DMS79 treated with DMSO at 0.1 percent for 48 hours (cell line): Measurements from ENCODE around the gene RPLP1.

Experiments used
- DNase-seq: peaks from one replicate; lab custom pipeline; 2025; lab: John Stamatoyannopoulos, UW

Gene RPLP1

DNA sequence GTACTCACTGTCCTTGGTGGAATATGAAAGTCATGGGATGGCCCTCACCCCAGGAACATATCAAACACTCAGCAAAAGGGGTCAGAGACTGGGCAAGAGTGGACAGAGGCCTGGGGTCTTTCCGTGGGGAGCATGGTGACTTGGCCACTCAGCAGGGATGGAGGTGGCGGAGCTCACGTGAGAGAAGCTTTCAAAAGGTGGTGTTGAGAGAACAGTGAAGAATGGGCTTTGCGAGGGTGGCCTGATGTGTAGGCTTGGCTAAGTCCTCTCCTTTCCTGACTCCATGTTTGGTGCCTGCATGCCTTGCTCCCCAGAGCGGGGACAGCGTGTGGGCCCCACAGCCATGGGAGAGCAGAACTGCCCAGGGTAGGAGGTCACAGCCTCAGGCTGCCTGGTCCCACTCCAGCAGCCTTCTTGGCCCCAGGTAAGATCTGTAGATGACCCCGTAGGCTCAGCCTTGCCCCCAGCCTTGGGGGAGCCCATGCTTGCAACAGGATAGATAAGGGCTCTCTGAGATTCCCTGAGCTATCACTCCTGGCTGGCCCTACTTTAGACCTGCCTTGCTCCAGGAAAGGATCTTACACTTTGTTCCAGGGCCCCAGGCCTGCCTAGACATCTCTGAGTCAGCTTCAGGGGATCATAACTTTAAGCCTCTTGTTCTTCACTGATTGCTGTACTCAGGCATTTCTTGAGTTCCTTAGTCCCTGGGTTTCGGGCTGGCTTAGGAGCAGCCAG lies 17.0 kb downstream of the RPLP1 start:
- no peak for DNase-seq

DNA sequence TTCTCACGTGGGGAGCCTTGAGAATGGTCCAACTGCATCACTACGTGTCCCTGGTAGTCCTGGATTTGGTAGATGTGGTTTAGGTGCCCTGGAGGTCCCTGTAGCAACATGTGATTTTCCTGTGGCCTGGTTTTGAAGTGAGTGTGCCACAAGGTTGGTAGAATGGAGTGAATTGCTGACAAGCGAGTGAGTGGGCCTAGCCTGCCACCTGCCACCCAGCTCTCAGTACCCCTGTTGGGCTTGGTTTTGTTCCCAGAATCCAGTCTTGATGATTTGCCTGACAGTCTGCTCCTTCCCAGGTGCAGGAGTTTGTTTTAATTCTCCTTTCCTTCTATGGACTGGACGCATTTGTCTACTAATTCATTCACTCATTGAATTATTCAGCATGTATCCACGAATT lies 19.4 kb downstream of the RPLP1 start:
- no peak for DNase-seq

- DNase-seq, result no peak
These were observed 19.9 kb downstream of the RPLP1 start for GRCh38 chr15:69472562-69472961.

- no peak for DNase-seq
These were observed 21.7 kb downstream of the RPLP1 start for GRCh38 chr15:69474291-69474690.

DNA sequence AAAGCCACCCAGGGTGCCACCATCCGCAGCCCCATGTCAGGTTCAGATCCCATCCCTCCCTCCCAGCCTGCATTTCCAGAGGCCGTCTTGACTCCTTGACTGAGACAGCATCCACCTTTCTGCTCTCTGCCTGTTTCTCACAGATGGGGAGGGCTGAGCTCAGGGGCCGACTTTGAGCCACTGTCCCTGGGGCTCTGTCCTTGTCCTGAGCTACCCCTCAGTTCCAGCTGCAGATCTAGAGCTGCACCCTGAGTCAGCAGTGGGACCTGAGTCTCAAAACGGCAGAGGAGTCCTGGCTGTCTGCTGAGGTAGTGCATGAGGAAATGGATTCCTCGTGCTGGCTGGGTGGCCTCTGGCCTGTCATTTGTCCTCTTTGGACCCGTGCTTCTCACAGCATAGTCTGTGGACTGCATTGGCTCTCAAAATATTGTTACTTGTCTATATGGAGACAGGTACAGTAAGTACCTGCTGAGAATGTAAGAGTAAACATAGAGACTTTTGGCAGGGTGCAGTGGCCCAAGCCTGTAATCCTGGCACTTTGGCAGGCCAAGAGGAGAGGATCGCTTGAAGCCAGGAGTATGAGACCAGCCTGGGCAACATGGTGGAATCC lies 22.3 kb downstream of the RPLP1 start:
- no peak for DNase-seq

GRCh38 chr15:69475769-69476358 lies 23.2 kb downstream of the RPLP1 start:
- peak; percentile 53 for DNase-seq

- DNase-seq, result no peak
These were observed 24.3 kb downstream of the RPLP1 start for GRCh38 chr15:69476704-69477473.

DNA sequence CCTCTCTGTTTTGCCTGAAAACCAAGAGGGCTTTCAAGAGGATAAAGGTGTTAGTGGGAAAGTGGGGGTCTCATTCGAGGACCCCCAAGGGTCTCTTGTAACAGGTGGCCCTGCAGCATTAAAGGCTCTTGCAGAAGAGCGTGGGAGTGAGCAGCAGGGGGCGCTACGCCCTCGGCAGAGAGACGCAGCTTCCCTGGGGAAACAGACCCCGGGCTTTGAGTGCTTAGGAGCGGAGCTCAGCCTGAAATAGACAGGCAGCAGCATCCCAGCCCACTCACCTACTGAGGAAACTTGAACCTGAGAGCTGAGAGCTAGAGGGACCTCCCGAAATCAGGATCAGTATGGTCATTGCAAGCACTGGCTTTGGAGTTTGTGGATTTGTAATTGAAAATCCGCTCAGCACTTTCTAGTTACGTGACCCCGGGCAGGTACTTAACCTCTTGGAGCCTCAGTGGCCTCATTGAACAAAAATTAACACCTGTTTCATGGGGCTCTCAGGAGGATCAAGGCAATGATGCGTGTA lies 25.7 kb downstream of the RPLP1 start:
- peak; percentile 46 for DNase-seq

GRCh38 chr15:69479081-69479480 lies 26.5 kb downstream of the RPLP1 start:
- no peak for DNase-seq

DNA sequence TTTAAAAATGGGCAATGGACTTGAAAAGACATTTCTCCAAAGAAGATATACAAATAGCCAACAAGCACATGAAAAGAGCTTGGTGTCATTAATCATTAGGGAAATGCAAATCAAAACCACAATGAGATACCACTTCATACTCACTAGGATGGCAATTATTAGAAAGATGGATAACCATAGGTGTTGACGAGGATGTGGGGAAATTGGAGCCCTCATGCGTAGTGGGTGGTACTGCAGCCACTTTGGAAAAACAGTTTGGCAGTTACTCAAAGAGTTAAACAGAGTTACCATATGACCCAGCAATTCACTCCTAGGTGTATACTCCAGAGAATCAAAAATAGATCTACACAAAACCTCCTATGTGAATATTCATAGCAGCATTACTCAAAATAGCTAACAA lies 27.4 kb downstream of the RPLP1 start:
- no peak for DNase-seq

DNA sequence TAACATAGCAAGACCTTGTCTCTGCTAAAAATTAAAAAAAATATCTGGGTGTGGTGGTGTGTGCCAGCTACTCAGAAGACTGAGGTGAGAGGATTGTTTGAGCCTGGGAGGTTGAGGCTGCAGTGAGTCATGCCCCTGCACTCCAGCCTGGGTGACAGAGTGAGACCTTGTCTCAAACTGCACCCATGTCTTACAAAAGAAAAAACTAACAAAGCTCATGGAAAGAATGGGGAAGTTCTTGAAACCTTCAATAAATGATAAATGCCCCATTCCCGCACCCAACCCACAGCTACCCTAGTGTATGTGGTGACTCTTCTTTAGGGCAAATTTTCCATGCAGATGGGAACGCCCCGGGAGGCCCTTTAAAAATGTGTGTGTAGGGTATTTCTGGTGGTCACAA lies 28.3 kb downstream of the RPLP1 start:
- no peak for DNase-seq

DNA sequence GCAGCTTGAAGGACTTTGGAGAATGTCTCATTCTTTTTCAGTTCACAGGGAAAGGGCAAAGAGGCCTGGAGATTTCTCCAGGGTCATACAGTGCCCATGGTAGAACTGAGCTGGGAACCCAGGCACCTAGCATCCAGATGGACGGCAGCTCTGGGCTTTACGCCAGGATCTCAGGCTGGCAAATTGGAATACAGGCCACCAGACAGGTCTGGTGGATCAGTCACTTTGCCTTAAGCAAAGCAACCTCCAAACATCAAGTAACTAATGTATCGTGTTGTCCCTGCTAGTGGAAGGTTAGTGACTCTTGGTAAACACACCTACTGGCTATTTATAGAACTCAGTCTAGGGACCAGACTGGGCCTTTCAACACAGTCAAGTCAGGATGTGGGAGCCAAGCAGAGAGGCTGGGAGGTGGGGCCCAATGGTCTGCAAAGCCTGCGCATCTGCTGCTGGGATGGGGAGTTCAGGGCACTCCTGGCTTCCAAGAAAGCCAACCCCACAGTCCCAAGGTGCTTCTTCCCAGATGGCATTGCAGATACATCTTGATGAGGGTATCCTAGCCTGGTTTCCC lies 30.2 kb downstream of the RPLP1 start:
- DNase-seq, result no peak

- no peak for DNase-seq
These were observed 32.2 kb downstream of the RPLP1 start for GRCh38 chr15:69484837-69485236.

DNA sequence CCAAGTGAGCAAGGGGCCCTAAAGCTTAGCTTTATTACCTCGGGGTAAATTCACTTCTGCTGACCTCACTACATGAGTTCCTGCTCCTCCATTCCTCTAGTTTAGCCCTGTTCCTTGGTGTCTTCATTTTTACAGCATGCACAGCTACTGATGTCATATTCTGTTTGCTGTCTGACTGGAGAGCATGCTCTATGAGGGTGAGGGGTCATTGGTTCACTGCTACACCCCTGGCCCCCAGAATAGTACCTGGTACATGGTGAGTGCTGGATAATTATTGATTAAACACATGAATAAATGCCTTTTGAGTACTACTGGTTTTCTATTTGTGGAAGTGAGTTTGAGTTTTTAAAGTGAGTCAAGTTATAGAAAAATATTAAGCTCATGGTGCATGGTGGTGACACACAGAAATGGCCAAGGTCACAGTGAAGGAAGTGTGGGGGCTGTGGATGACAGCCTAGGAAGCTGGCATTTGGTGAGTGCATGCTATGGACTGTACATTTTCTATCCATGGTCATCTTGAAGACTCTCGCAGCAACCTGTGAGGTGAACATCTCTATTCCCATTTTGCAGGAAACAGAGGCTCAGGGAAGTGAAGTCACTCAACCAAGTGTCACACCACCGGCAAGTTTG lies 34.0 kb downstream of the RPLP1 start:
- no peak for DNase-seq

DNA sequence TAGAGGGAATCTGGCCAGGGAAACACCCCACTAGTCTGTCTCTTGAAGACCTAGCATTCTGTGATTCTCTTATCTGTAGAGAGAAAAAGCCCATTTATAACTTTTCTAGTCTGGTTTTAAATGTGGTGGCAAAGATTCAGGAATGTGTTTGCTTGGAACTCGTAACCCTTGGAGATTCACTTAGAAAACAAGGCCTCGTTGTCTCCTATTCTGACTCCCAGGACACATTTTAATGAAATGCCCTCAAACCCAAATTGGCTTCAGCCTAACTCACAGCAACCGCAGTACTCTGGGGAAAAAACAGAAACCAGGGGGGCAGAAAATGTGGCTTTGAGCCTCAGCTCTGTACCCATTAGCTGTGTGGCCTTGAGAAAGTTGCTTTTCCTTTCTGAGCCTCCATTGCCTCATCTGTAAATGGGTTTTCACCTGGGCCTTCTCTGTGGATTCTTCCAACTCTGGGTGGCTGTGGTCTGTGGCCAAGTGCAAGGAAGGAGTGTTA lies 36.5 kb downstream of the RPLP1 start:
- no peak for DNase-seq

- no peak for DNase-seq
These were observed 37.9 kb downstream of the RPLP1 start for GRCh38 chr15:69490356-69491037.

GRCh38 chr15:69491038-69491505 lies 38.5 kb downstream of the RPLP1 start:
- no peak for DNase-seq

DNA sequence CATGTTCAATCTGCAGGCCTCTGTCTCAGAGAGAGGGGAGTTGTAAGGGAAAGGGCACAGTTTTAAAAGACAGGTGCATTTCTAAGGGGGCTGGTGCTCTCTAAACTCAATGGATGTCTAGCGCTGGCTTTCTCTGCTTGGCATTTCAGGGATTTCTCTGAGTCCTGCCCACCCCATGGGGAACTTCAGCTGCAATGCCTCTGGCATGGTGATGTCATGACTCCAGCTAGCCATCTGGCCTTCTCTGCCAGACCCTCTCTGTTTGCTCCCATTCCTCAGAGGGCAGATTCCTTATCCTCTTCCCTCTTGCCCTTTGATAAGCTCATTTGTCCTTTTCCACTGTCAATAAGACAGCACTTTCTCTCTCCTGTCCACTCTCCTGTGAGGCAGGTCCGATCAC lies 40.8 kb downstream of the RPLP1 start:
- DNase-seq, result no peak

GRCh38 chr15:69496001-69496400 lies 43.4 kb downstream of the RPLP1 start:
- no peak for DNase-seq

DNA sequence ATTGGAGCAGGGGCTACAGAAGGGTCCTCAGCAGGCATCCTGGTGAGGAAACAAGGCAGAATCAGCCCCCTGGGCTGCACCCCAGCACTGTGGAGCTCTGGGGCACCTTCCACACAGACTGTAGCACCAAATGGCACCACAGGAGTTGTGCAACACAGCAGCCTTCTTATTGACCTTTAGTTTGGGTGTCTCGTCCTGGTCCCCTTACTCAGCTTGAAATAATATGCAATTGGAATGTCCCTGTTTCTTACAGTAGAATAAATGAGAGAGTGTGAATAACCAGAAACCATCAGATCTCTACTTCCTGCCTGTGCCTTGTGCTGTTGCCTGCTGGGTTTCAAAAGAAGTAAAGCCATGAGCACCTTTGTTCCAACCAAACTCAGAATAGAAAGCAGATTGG lies 44.5 kb downstream of the RPLP1 start:
- no peak for DNase-seq

- DNase-seq, result no peak
These were observed 45.0 kb downstream of the RPLP1 start for GRCh38 chr15:69497667-69498066.
